ENCODE measurements around the gene AGT.

The AGT gene

DNA sequence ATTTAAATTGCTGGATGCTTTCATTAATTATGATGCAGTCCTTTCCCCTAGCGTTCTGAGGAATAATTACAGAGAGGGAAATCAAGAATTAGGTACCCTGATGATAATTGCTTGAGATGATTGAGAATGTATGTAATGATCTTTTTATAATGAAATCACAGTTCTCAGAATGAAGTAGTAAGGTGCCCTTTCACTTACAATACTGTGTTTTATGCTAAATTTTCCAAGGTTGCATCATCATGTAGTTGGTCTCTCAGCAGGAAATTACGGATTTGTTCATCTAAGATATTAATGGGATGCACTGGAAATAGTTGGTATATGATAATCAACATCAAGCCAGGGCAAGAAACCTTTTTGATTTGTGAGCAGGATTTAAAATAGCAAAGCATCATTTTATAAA lies 34.1 kb downstream of the AGT start:
- H3K4me3 ChIP-seq (ENCODE audit: low read depth, low read length) = no peak overlapping the region
- TF ChIP-seq, protein P1, sequence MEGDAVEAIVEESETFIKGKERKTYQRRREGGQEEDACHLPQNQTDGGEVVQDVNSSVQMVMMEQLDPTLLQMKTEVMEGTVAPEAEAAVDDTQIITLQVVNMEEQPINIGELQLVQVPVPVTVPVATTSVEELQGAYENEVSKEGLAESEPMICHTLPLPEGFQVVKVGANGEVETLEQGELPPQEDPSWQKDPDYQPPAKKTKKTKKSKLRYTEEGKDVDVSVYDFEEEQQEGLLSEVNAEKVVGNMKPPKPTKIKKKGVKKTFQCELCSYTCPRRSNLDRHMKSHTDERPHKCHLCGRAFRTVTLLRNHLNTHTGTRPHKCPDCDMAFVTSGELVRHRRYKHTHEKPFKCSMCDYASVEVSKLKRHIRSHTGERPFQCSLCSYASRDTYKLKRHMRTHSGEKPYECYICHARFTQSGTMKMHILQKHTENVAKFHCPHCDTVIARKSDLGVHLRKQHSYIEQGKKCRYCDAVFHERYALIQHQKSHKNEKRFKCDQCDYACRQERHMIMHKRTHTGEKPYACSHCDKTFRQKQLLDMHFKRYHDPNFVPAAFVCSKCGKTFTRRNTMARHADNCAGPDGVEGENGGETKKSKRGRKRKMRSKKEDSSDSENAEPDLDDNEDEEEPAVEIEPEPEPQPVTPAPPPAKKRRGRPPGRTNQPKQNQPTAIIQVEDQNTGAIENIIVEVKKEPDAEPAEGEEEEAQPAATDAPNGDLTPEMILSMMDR (IDR thresholded peaks at IDR 0.05; ENCODE audit: borderline replicate concordance, insufficient read depth, low read depth, low read length) = no peak

GRCh38 chr1:230679192-230679591 lies 34.7 kb downstream of the AGT start:
- no peak overlapping the region for H3K4me3 ChIP-seq (ENCODE audit: low read depth, low read length)

GRCh38 chr1:230677200-230677599 lies 36.7 kb downstream of the AGT start:
- no peak overlapping the region for H3K4me3 ChIP-seq (ENCODE audit: low read depth, low read length)
- TF ChIP-seq, protein P1 (IDR thresholded peaks at IDR 0.05; ENCODE audit: borderline replicate concordance, insufficient read depth, low read depth, low read length) = no peak

More at GRCh38 chr1:230679192-230679591, 34.7 kb downstream of the AGT start:
- TF ChIP-seq, protein P1 (IDR thresholded peaks at IDR 0.05; ENCODE audit: borderline replicate concordance, insufficient read depth, low read depth, low read length) = no peak

- TF ChIP-seq, protein P1 (IDR thresholded peaks at IDR 0.05; ENCODE audit: borderline replicate concordance, insufficient read depth, low read depth, low read length) = no peak
- no peak overlapping the region for H3K4me3 ChIP-seq (ENCODE audit: low read depth, low read length)
These were observed 39.3 kb downstream of the AGT start for GRCh38 chr1:230674581-230674980.

- no peak overlapping the region for H3K4me3 ChIP-seq (ENCODE audit: low read depth, low read length)
- TF ChIP-seq, protein P1 (IDR thresholded peaks at IDR 0.05; ENCODE audit: borderline replicate concordance, insufficient read depth, low read depth, low read length) = no peak
These were observed 44.4 kb downstream of the AGT start for GRCh38 chr1:230669543-230669942.

GRCh38 chr1:230668227-230668626 lies 45.7 kb downstream of the AGT start:
- TF ChIP-seq, protein P1 (IDR thresholded peaks at IDR 0.05; ENCODE audit: borderline replicate concordance, insufficient read depth, low read depth, low read length) = no peak
- H3K4me3 ChIP-seq (ENCODE audit: low read depth, low read length) = no peak overlapping the region

GRCh38 chr1:230661976-230662375 lies 51.9 kb downstream of the AGT start:
- TF ChIP-seq, protein P1 (IDR thresholded peaks at IDR 0.05; ENCODE audit: borderline replicate concordance, insufficient read depth, low read depth, low read length) = no peak
- H3K4me3 ChIP-seq (ENCODE audit: low read depth, low read length) = no peak overlapping the region

Measured in GM12875 (cell line).